HT-29 (cell line): ENCODE data around the gene PROCA1. TPM values are rescaled to one million over a fixed set of nuclear protein-coding genes. Genes with fewer than 3 reads are reported as not detected.
A peak's percentile ranks its signal among the peaks of the same experiment; 100 is the strongest.

ENCODE experiments used
- DNase-seq: peaks from one replicate; pipeline ENCODE4 v3.0.0-alpha.2; 2015; ENCODE audit warnings: low spot score
- total RNA-seq: library from RNA; depleted of rRNA; stranded (reverse); fragments of >200 nt; shearing (Covaris generic); gene quantifications from 2 replicates; pipeline ENCODE4 v1.2.3, GENCODE V29; 2014; rRNA removed

The PROCA1 gene
- total RNA-seq = 1.7 and 3.8 TPM in 2 replicates

GRCh38 chr17:28711723-28712031 lies at the start of gene PROCA1:
TSS of gene PROCA1 (minus strand) at chr17:28711888. CDS start at chr17:28711660, 228 bp downstream.
- DNase-seq = no peak

- DNase-seq = peak; percentile 69
Measured at GRCh38 chr17:28760601-28761562, 49.2 kb upstream of the PROCA1 start.

- DNase-seq = no peak
Measured at GRCh38 chr17:28759256-28759865, 47.7 kb upstream of the PROCA1 start.

- DNase-seq = no peak
Measured at GRCh38 chr17:28758411-28759121, 46.9 kb upstream of the PROCA1 start.

- DNase-seq = no peak
Measured at GRCh38 chr17:28756049-28756804, 44.5 kb upstream of the PROCA1 start.

- DNase-seq = no peak
Measured at GRCh38 chr17:28755486-28755885, 43.8 kb upstream of the PROCA1 start.

- DNase-seq = no peak
Measured at GRCh38 chr17:28751600-28752366, 40.1 kb upstream of the PROCA1 start.

- DNase-seq = peak; percentile 97
Measured at GRCh38 chr17:28750178-28751047, 38.7 kb upstream of the PROCA1 start.

- DNase-seq = no peak
Measured at GRCh38 chr17:28749516-28750177, 38.0 kb upstream of the PROCA1 start.

- no peak for DNase-seq
Measured at GRCh38 chr17:28748852-28749515, 37.3 kb upstream of the PROCA1 start.

- no peak for DNase-seq
Measured at GRCh38 chr17:28747801-28748750, 36.4 kb upstream of the PROCA1 start.

GRCh38 chr17:28747051-28747691 lies 35.5 kb upstream of the PROCA1 start:
- peak; percentile 79 for DNase-seq

- DNase-seq = peak; percentile 87
Measured at GRCh38 chr17:28746611-28747050, 34.9 kb upstream of the PROCA1 start.

GRCh38 chr17:28745786-28746411 lies 34.2 kb upstream of the PROCA1 start:
- DNase-seq = peak; percentile 55

GRCh38 chr17:28744972-28745785 lies 33.5 kb upstream of the PROCA1 start:
- DNase-seq = peak; percentile 45
